CD14-positive monocyte (primary cell): ENCODE results near the gene NAPB. TPM values are rescaled to one million over a fixed set of nuclear protein-coding genes. Genes with fewer than 3 reads are reported as not detected.

Experiments
- DNase-seq, 3 donors: peaks; one replicate each; pipeline ENCODE4 v3.0.0-alpha.2; 2011 to 2022
- H2AFZ ChIP-seq: 2 replicates; pipeline ENCODE4 v1.6.0; 2012; ENCODE audit warnings: mild to moderate bottlenecking, low read depth, low read length, inconsistent platforms; ENCODE audit not compliant: insufficient read depth, poor library complexity, severe bottlenecking
- H3K27ac ChIP-seq, 2 donors: 1 replicate in 1 of 2; 2 replicates in 1 of 2; pipeline ENCODE4 v1.5.1; 2012 to 2013; ENCODE audit warnings: low read length in 2 of 2, control low read depth in 1 of 2, inconsistent platforms in 1 of 2, low read depth in 1 of 2, mild to moderate bottlenecking in 1 of 2
- H3K27me3 ChIP-seq, 2 donors: one replicate each; pipeline versions ENCODE4 v1.6.0 to v1.6.1; 2011 to 2013; ENCODE audit warnings: low read length in 2 of 2; ENCODE audit not compliant: control insufficient read depth in 2 of 2, insufficient read depth in 2 of 2
- H3K36me3 ChIP-seq, 2 donors: replicated peaks in 1 of 2; 1 replicate in 1 of 2; 2 replicates in 1 of 2; pipeline versions ENCODE4 v1.5.1 to v1.6.1; 2012 to 2013; ENCODE audit warnings: low read length in 2 of 2, control low read depth in 1 of 2, inconsistent platforms in 1 of 2, mild to moderate bottlenecking in 1 of 2; ENCODE audit not compliant: insufficient read depth in 2 of 2, control insufficient read depth in 1 of 2
- H3K4me1 ChIP-seq, 2 donors: 1 replicate in 1 of 2; 2 replicates in 1 of 2; pipeline versions ENCODE4 v1.5.1 to v1.6.1; 2012 to 2013; ENCODE audit warnings: low read length in 2 of 2, control low read depth in 1 of 2, inconsistent platforms in 1 of 2, mild to moderate bottlenecking in 1 of 2, moderate library complexity in 1 of 2; ENCODE audit not compliant: insufficient read depth in 2 of 2, control insufficient read depth in 1 of 2
- H3K4me2 ChIP-seq: replicated peaks from 2 replicates; pipeline ENCODE3; 2012; ENCODE audit warnings: low read length, moderate library complexity, mild to moderate bottlenecking; ENCODE audit not compliant: poor library complexity, severe bottlenecking; ENCODE audit errors: extremely low read depth
- H3K4me3 ChIP-seq, 3 experiments: fragments of 200-600 bp in 1 of 3; sonication (generic) in 1 of 3; replicated peaks in 1 of 3; 1 replicate in 2 of 3; 2 replicates in 1 of 3; pipeline ENCODE4 v1.5.1; 2011 to 2013; ENCODE audit warnings: low read length in 3 of 3, mild to moderate bottlenecking in 3 of 3, control low read depth in 2 of 3, low read depth in 2 of 3, inconsistent platforms in 1 of 3, moderate library complexity in 1 of 3
- H3K79me2 ChIP-seq: 2 replicates; pipeline ENCODE4 v1.6.0; 2012; ENCODE audit warnings: mild to moderate bottlenecking, control low read depth, inconsistent platforms, low read length, moderate library complexity; ENCODE audit not compliant: insufficient read depth
- H3K9ac ChIP-seq: 2 replicates; pipeline ENCODE4 v1.6.0; 2017; ENCODE audit warnings: low read length, mild to moderate bottlenecking; ENCODE audit not compliant: insufficient read depth, poor library complexity, severe bottlenecking
- H3K9me3 ChIP-seq, 2 donors: replicated peaks in 1 of 2; 1 replicate in 1 of 2; 2 replicates in 1 of 2; pipeline versions ENCODE4 v1.5.1 to v1.6.1; 2012 to 2013; ENCODE audit warnings: low read length in 2 of 2, control low read depth in 1 of 2; ENCODE audit not compliant: control insufficient read depth in 1 of 2, insufficient read depth in 1 of 2
- H4K20me1 ChIP-seq: 2 replicates; pipeline ENCODE4 v1.6.0; 2012; ENCODE audit warnings: mild to moderate bottlenecking, low read length, control low read depth, moderate library complexity; ENCODE audit not compliant: insufficient read depth
- H3K27ac Mint-ChIP-seq, 7 donors: one replicate each; pipeline ENCODE4 v1.8.0; 2020; ENCODE audit warnings: mild to moderate bottlenecking in 7 of 7, mixed read lengths in 7 of 7, moderate library complexity in 6 of 7, inconsistent platforms in 2 of 7
- H3K27me3 Mint-ChIP-seq, 3 donors: one replicate each; pipeline ENCODE4 v1.8.0; 2021 to 2022; ENCODE audit warnings: low read depth in 3 of 3, mild to moderate bottlenecking in 3 of 3, mixed read lengths in 3 of 3, moderate library complexity in 3 of 3, inconsistent platforms in 1 of 3
- H3K36me3 Mint-ChIP-seq, 2 donors: one replicate each; pipeline ENCODE4 v1.8.0; 2020; ENCODE audit warnings: mixed read lengths in 2 of 2, inconsistent platforms in 1 of 2, mild to moderate bottlenecking in 1 of 2
- H3K4me1 Mint-ChIP-seq: one replicate; pipeline ENCODE4 v1.8.0; 2020; ENCODE audit warnings: mild to moderate bottlenecking, mixed read lengths
- H3K4me3 Mint-ChIP-seq, 2 donors: one replicate each; pipeline ENCODE4 v1.8.0; 2020; ENCODE audit warnings: mild to moderate bottlenecking in 2 of 2, mixed read lengths in 2 of 2, moderate library complexity in 1 of 2
- H3K9me3 Mint-ChIP-seq, 7 donors: one replicate each; pipeline ENCODE4 v1.8.0; 2020 to 2022; ENCODE audit warnings: mixed read lengths in 7 of 7, mild to moderate bottlenecking in 6 of 7, moderate library complexity in 6 of 7, inconsistent platforms in 2 of 7
- CTCF ChIP-seq: fragments of 200-600 bp; IDR thresholded peaks from one replicate; pipeline ENCODE4 v1.8.0; 2022; ENCODE audit warnings: antibody characterized with exemption, mild to moderate bottlenecking
- WGBS: methylation state at CpG from one replicate; pipeline ENCODE4 v1.1.5; 2013; ENCODE audit warnings: missing lambda C conversion rate; ENCODE audit not compliant: insufficient coverage; 5-methylcytosine and 5-hydroxymethylcytosine counted together
- intact Hi-C, 2 donors: fragments of 100-400 bp; cut with micrococcal nuclease; formaldehyde crosslinking; loops; one replicate each; pipeline versions ENCODE4 v1.15.0 to v1.15.1; 2023
- polyA plus RNA-seq, 3 donors: library from polyadenylated mRNA; depleted of rRNA in 1 of 3; unstranded in 2 of 3; stranded (reverse) in 1 of 3; fragments of 300-500 nt in 2 of 3; fragments of >200 nt in 1 of 3; fragmentation: Illumina TruSeq in 2 of 3; gene quantifications; 1 replicate in 2 of 3; 2 replicates in 1 of 3; pipeline ENCODE4 v1.2.3, GENCODE V29; 2012 to 2021

Gene NAPB
- polyA plus RNA-seq, 3 donors, result 2.4 to 6.3 (median 2.6) TPM

- H3K36me3 Mint-ChIP-seq, result no peaks in the 10 kb centered on the region
- no peaks in the 10 kb centered on the region for H3K79me2 ChIP-seq
- no CpG with 5 or more reads among the region's 1 CpG for WGBS
- no peaks in the 10 kb centered on the region for H3K36me3 ChIP-seq
- intact Hi-C loops, result no loop called here
- H3K4me3 Mint-ChIP-seq, result no peak overlapping the region
- no peaks in the 10 kb centered on the region for H4K20me1 ChIP-seq
- H2AFZ ChIP-seq, result no peak overlapping the region
- peaks cover 0 to 18% (median 6%) of the 10 kb centered on the region in 7 donors for H3K9me3 Mint-ChIP-seq
- no peak overlapping the region for H3K4me2 ChIP-seq
- no peaks in the 10 kb centered on the region for H3K27me3 ChIP-seq
- H3K9me3 ChIP-seq, result peaks cover 9 to 10% of the 10 kb centered on the region in 2 donors
- H3K27me3 Mint-ChIP-seq, result peaks cover 2 to 4% (median 3%) of the 10 kb centered on the region in 3 donors
- no peak for DNase-seq
- peaks cover 10% of the 10 kb centered on the region for H3K4me1 Mint-ChIP-seq
- H3K9ac ChIP-seq, result no peak overlapping the region
- no peak overlapping the region for H3K4me3 ChIP-seq
- no peak overlapping the region for H3K27ac ChIP-seq
- no peaks in the 10 kb centered on the region for H3K4me1 ChIP-seq
- no peak overlapping the region for H3K27ac Mint-ChIP-seq
- TF ChIP-seq CTCF, result no peak
Observed at GRCh38 chr20:23461180-23461579, 39.9 kb upstream of the NAPB start.

- peaks cover 0 to under 1% of the 10 kb centered on the region in 2 donors for H3K9me3 ChIP-seq
- WGBS, result 50% methylated on average over 2 of the region's 3 CpGs
- H3K27me3 ChIP-seq, result no peaks in the 10 kb centered on the region
- DNase-seq, result no peak
- H4K20me1 ChIP-seq, result no peaks in the 10 kb centered on the region
- peaks cover 0 to 4% (median 2%) of the 10 kb centered on the region in 7 donors for H3K9me3 Mint-ChIP-seq
- no peak overlapping the region for H3K4me2 ChIP-seq
- H3K9ac ChIP-seq, result no peak overlapping the region
- no peak for TF ChIP-seq CTCF
- H3K27ac Mint-ChIP-seq, result peak overlapping the region in 2 of 7 donors; percentile 3 to 7
- H3K4me3 Mint-ChIP-seq, result no peak overlapping the region
- no peak overlapping the region for H3K27ac ChIP-seq
- intact Hi-C loops, result no loop called here
- no peaks in the 10 kb centered on the region for H3K4me1 ChIP-seq
- H3K36me3 ChIP-seq, result no peaks in the 10 kb centered on the region
- no peaks in the 10 kb centered on the region for H3K79me2 ChIP-seq
- no peaks in the 10 kb centered on the region for H3K36me3 Mint-ChIP-seq
- H3K4me1 Mint-ChIP-seq, result peaks cover 11% of the 10 kb centered on the region
- no peak overlapping the region for H3K4me3 ChIP-seq
- no peak overlapping the region for H2AFZ ChIP-seq
- H3K27me3 Mint-ChIP-seq, result peaks cover 2 to 6% (median 4%) of the 10 kb centered on the region in 3 donors
Observed at GRCh38 chr20:23459461-23460150, 38.3 kb upstream of the NAPB start.
